Neural cell (in vitro differentiated cells): ENCODE data around the gene CMTM3. TPM values are rescaled to one million over a fixed set of nuclear protein-coding genes. Genes with fewer than 3 reads are reported as not detected.

Source experiments
- H2AFZ ChIP-seq: fragments of 200-600, 300-800 bp; sonication (generic), shearing (Covaris generic); 2 replicates; pipeline ENCODE4 v1.6.0; 2014; ENCODE audit warnings: low read depth, mild to moderate bottlenecking, antibody characterized with exemption, low read length, moderate library complexity
- H3F3A ChIP-seq: fragments of 200-600 bp; shearing (Covaris generic); 2 replicates; pipeline ENCODE4 v1.6.1; 2016; ENCODE audit warnings: mild to moderate bottlenecking, moderate library complexity, mixed read lengths, antibody characterized with exemption, low read length; ENCODE audit not compliant: insufficient read depth, poor library complexity, severe bottlenecking
- H3K27ac ChIP-seq: fragments of 200-600, 300-800 bp; sonication (generic), shearing (Covaris generic); 2 replicates; pipeline ENCODE4 v1.5.1; 2014; ENCODE audit warnings: mild to moderate bottlenecking, low read length, moderate library complexity
- H3K27me3 ChIP-seq: fragments of 300-800, 200-600 bp; sonication (generic), shearing (Covaris generic); 2 replicates; pipeline ENCODE4 v1.6.0; 2014; ENCODE audit warnings: mild to moderate bottlenecking, low read depth, low read length, moderate library complexity; ENCODE audit not compliant: insufficient read depth
- H3K36me3 ChIP-seq: fragments of 300-800, 200-600 bp; sonication (generic), shearing (Covaris generic); 2 replicates; pipeline ENCODE4 v1.5.1; 2014; ENCODE audit warnings: mild to moderate bottlenecking, antibody characterized with exemption, low read length, moderate library complexity; ENCODE audit not compliant: insufficient read depth
- H3K4me2 ChIP-seq: fragments of 300-800, 200-600 bp; sonication (generic), shearing (Covaris generic); 2 replicates; pipeline ENCODE4 v1.6.0; 2014; ENCODE audit warnings: mild to moderate bottlenecking, low read length
- H3K4me3 ChIP-seq: fragments of 300-800, 200-600 bp; sonication (generic), shearing (Covaris generic); 2 replicates; pipeline ENCODE4 v1.5.1; 2014; ENCODE audit warnings: mild to moderate bottlenecking, low read length, moderate library complexity
- H3K79me2 ChIP-seq: fragments of 200-600 bp; shearing (Covaris generic); replicated peaks from 2 replicates; pipeline ENCODE4 v1.6.0; 2014; ENCODE audit warnings: mild to moderate bottlenecking, low read length, moderate library complexity; ENCODE audit not compliant: insufficient read depth
- H3K9ac ChIP-seq: fragments of 300-800, 200-600 bp; sonication (generic), shearing (Covaris generic); 2 replicates; pipeline ENCODE4 v1.6.1; 2016; ENCODE audit warnings: mild to moderate bottlenecking, low read length, mixed read lengths
- H3K9me2 ChIP-seq: fragments of 200-600 bp; shearing (Covaris generic); 2 replicates; pipeline ENCODE4 v1.6.1; 2016; ENCODE audit warnings: mild to moderate bottlenecking, low read length, mixed read lengths; ENCODE audit not compliant: insufficient read depth
- H3K9me3 ChIP-seq: fragments of 200-600, 300-800 bp; sonication (generic), shearing (Covaris generic); 2 replicates; pipeline ENCODE4 v1.6.1; 2016; ENCODE audit warnings: mild to moderate bottlenecking, mixed run types, low read length, moderate library complexity, mixed read lengths
- H4K20me1 ChIP-seq: fragments of 200-600 bp; shearing (Covaris generic); 2 replicates; pipeline ENCODE4 v1.6.1; 2016; ENCODE audit warnings: mild to moderate bottlenecking, mixed run types; ENCODE audit not compliant: insufficient read depth
- CTCF ChIP-seq: fragments of 450-650 bp; IDR thresholded peaks from 2 replicates; pipeline ENCODE4 v1.5.1; 2014; ENCODE audit warnings: antibody characterized with exemption, mild to moderate bottlenecking, moderate library complexity; ENCODE audit not compliant: poor library complexity, severe bottlenecking
- EP300 ChIP-seq: fragments of 450-650 bp; conservative IDR thresholded peaks from 2 replicates; pipeline ENCODE4 v1.6.1; 2014; ENCODE audit warnings: antibody characterized with exemption, mild to moderate bottlenecking, moderate library complexity; ENCODE audit not compliant: poor library complexity, severe bottlenecking
- EZH2 ChIP-seq: fragments of 200-600, 300-800 bp; shearing (Covaris generic), sonication (generic); IDR thresholded peaks from 2 replicates; pipeline ENCODE4 v1.6.1; 2014; ENCODE audit warnings: antibody characterized with exemption, low read length, borderline replicate concordance, mild to moderate bottlenecking; ENCODE audit not compliant: insufficient read depth, poor library complexity, severe bottlenecking
- MXI1 ChIP-seq: fragments of 450-650 bp; conservative IDR thresholded peaks from 2 replicates; pipeline ENCODE4 v1.6.1; 2014; ENCODE audit warnings: antibody characterized with exemption, mild to moderate bottlenecking; ENCODE audit not compliant: poor library complexity, severe bottlenecking
- POLR2AphosphoS5 ChIP-seq: IDR thresholded peaks from 2 replicates; pipeline ENCODE4 v1.6.1; 2012
- RAD21 ChIP-seq: fragments of 450-650 bp; conservative IDR thresholded peaks from 2 replicates; pipeline ENCODE4 v1.6.1; 2014; ENCODE audit warnings: antibody characterized with exemption, mild to moderate bottlenecking, moderate library complexity
- SMC3 ChIP-seq: fragments of 450-650 bp; conservative IDR thresholded peaks from 2 replicates; pipeline ENCODE4 v1.6.1; 2014; ENCODE audit warnings: antibody characterized with exemption, mild to moderate bottlenecking, moderate library complexity; ENCODE audit not compliant: poor library complexity
- TAF1 ChIP-seq: IDR thresholded peaks from 2 replicates; pipeline ENCODE4 v1.6.1; 2012; ENCODE audit warnings: low read depth
- polyA plus RNA-seq: library from polyadenylated mRNA; depleted of rRNA; stranded (reverse); fragments of >200 nt; gene quantifications from 2 replicates; pipeline ENCODE4 v1.2.3, GENCODE V29; 2014
- TF ChIP-seq, protein P1 (sequence below): IDR thresholded peaks from 2 replicates; pipeline ENCODE4 v1.6.1; 2012; ENCODE audit warnings: borderline replicate concordance

Gene CMTM3
- polyA plus RNA-seq, 1 donor from 2014 or later = 7.7 TPM

- Histone ChIP-seq H2AFZ (no peak overlapping the region), H3K9ac (no peak overlapping the region), H3K79me2 (no peaks in the 10 kb centered on the region), H3K27ac (no peak overlapping the region), H3K4me3 (no peak overlapping the region), H3K36me3 (no peaks in the 10 kb centered on the region), H3K9me3 (no peaks in the 10 kb centered on the region), H3K4me2 (no peak overlapping the region), H3K9me2 (no peaks in the 10 kb centered on the region), H4K20me1 (no peaks in the 10 kb centered on the region), H3K27me3 (no peaks in the 10 kb centered on the region), H3F3A (no peaks in the 10 kb centered on the region)
- TF ChIP-seq TAF1 = no peak
- no peak for TF ChIP-seq EZH2
- no peak for TF ChIP-seq MXI1
- TF ChIP-seq, protein P1, sequence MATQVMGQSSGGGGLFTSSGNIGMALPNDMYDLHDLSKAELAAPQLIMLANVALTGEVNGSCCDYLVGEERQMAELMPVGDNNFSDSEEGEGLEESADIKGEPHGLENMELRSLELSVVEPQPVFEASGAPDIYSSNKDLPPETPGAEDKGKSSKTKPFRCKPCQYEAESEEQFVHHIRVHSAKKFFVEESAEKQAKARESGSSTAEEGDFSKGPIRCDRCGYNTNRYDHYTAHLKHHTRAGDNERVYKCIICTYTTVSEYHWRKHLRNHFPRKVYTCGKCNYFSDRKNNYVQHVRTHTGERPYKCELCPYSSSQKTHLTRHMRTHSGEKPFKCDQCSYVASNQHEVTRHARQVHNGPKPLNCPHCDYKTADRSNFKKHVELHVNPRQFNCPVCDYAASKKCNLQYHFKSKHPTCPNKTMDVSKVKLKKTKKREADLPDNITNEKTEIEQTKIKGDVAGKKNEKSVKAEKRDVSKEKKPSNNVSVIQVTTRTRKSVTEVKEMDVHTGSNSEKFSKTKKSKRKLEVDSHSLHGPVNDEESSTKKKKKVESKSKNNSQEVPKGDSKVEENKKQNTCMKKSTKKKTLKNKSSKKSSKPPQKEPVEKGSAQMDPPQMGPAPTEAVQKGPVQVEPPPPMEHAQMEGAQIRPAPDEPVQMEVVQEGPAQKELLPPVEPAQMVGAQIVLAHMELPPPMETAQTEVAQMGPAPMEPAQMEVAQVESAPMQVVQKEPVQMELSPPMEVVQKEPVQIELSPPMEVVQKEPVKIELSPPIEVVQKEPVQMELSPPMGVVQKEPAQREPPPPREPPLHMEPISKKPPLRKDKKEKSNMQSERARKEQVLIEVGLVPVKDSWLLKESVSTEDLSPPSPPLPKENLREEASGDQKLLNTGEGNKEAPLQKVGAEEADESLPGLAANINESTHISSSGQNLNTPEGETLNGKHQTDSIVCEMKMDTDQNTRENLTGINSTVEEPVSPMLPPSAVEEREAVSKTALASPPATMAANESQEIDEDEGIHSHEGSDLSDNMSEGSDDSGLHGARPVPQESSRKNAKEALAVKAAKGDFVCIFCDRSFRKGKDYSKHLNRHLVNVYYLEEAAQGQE = no peak
- TF ChIP-seq RAD21 = no peak
- no peak for TF ChIP-seq SMC3
- TF ChIP-seq EP300 = no peak
- TF ChIP-seq CTCF = no peak
- no peak for TF ChIP-seq POLR2AphosphoS5
Measured at GRCh38 chr16:66612422-66612821, 7.9 kb downstream of the CMTM3 start.

GRCh38 chr16:66614161-66614802, 9.8 kb downstream of the CMTM3 start:
- Histone ChIP-seq H3K36me3 (no peaks in the 10 kb centered on the region), H3K9me2 (no peaks in the 10 kb centered on the region), H2AFZ (no peak overlapping the region), H3K9me3 (no peaks in the 10 kb centered on the region), H4K20me1 (no peaks in the 10 kb centered on the region), H3K79me2 (no peaks in the 10 kb centered on the region), H3K27ac (no peak overlapping the region), H3F3A (no peaks in the 10 kb centered on the region), H3K4me3 (no peak overlapping the region), H3K4me2 (no peak overlapping the region), H3K27me3 (no peaks in the 10 kb centered on the region), H3K9ac (no peak overlapping the region)
- TF ChIP-seq POLR2AphosphoS5 = no peak
- TF ChIP-seq, protein P1 = no peak
- TF ChIP-seq EP300 = no peak
- TF ChIP-seq SMC3 = no peak
- no peak for TF ChIP-seq EZH2
- TF ChIP-seq MXI1 = no peak
- no peak for TF ChIP-seq TAF1
- no peak for TF ChIP-seq RAD21
- no peak for TF ChIP-seq CTCF
